Suprapubic skin (tissue), 3 donors: ENCODE data around the gene HPCAL1.

ENCODE experiments used
- POLR2A ChIP-seq, 2 donors: fragments of 450-650 bp; IDR thresholded peaks; one replicate each; pipeline ENCODE4 v1.6.1; 2017; ENCODE audit warnings: antibody characterized with exemption in 2 of 2, mild to moderate bottlenecking in 2 of 2, moderate library complexity in 2 of 2
- TF ChIP-seq, protein P1 (sequence below), 2 donors: fragments of 200-600 bp in 1 of 2; fragments of 450-650 bp in 1 of 2; sonication (generic) in 1 of 2; IDR thresholded peaks; one replicate each; pipeline ENCODE4 v1.5.1; 2016 to 2019; ENCODE audit warnings: antibody characterized with exemption in 2 of 2, mild to moderate bottlenecking in 1 of 2, moderate library complexity in 1 of 2

DNA sequence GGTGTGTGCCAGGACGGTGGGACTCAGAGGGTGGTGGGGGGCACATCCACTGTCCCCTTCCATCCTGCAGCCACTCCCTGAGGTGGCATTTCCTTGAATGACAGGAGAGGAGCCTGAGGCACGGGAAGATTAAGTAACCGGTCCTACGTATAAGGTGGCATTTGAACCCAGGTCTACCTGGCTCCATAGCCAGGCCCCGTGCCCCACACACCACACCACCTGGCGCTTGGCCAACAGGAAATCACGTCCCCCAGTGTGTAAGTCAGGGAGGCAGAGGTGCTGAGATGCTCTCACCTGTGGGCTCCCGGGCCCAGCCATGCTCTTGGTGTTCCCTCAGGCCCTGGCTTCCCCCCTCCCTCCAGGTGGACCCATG, 53.7 kb downstream of the HPCAL1 start:
- TF ChIP-seq, protein P1, sequence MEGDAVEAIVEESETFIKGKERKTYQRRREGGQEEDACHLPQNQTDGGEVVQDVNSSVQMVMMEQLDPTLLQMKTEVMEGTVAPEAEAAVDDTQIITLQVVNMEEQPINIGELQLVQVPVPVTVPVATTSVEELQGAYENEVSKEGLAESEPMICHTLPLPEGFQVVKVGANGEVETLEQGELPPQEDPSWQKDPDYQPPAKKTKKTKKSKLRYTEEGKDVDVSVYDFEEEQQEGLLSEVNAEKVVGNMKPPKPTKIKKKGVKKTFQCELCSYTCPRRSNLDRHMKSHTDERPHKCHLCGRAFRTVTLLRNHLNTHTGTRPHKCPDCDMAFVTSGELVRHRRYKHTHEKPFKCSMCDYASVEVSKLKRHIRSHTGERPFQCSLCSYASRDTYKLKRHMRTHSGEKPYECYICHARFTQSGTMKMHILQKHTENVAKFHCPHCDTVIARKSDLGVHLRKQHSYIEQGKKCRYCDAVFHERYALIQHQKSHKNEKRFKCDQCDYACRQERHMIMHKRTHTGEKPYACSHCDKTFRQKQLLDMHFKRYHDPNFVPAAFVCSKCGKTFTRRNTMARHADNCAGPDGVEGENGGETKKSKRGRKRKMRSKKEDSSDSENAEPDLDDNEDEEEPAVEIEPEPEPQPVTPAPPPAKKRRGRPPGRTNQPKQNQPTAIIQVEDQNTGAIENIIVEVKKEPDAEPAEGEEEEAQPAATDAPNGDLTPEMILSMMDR (IDR thresholded peaks at IDR 0.05): no peak
- TF ChIP-seq POLR2A (IDR thresholded peaks at IDR 0.05): no peak
